Stimulated activated CD8-positive, alpha-beta memory T cell treated with anti-CD3 and anti-CD28 coated beads, Interleukin-15, amount 100 ng/mL, for 24 hours (primary cell): Measurements from ENCODE around the gene UGT1A9.

Experiments used
- DNase-seq: peaks from one replicate; pipeline ENCODE4 v3.0.0-alpha.2; 2020; ENCODE audit warnings: low read depth

The UGT1A9 gene

DNA sequence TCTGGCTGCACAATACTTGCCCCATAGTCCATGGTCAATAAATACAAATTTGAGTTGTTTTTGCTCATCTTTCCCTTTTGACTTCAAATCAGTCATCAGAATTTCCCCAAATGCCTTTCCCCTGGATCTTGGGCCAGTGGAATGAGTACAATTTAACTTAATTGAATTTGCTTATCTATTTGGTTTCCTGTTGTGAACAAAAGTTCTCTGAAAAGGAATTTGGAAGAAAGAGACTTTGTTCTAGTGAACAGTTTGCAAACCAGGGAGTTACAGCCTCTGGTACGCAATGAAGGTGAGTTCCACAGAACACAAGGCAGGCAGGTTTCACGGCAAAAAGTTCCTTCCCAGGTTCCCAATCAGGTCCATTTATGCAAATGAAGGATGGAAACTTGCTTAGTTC is 87.2 kb downstream of the UGT1A9 start:
- DNase-seq, result no peak

DNA sequence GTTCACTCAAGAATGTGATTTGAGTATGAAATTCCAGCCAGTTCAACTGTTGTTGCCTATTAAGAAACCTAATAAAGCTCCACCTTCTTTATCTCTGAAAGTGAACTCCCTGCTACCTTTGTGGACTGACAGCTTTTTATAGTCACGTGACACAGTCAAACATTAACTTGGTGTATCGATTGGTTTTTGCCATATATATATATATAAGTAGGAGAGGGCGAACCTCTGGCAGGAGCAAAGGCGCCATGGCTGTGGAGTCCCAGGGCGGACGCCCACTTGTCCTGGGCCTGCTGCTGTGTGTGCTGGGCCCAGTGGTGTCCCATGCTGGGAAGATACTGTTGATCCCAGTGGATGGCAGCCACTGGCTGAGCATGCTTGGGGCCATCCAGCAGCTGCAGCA is 88.3 kb downstream of the UGT1A9 start, which contains the start of gene UGT1A1:
Gene UGT1A1 (plus strand): TSS at position 228 of the 400 bp plus-strand sequence. CDS start 18 bp downstream, at position 246.
- DNase-seq, result no peak

DNA sequence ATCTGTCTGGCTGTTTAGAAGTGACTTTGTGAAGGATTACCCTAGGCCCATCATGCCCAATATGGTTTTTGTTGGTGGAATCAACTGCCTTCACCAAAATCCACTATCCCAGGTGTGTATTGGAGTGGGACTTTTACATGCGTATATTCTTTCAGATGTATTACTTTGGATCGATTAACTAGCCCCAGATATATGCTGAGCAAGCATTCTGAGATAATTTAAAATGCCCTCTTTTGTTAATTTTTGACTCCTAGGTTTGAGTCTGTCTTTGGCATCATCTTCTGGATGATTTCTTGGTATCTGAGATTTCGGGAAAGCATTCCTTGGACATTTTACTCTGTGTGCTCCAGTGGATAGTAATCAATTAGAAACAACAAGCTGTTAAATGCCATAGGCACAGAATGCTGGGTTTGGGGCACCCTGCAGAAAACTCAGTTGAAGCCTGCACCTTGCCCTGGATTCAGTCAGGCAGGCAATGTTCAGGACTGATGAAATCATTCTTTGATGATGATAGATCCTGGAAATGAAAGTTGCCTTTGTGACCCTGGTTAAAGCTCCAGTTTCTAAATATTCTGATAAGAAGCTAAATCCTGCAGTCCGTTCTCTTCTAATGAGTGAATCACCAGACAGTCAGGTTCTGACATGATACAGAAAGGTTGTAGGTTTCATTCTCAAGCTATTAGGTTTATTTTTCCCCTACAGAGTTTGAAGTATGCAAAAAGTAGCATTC is 89.5 kb downstream of the UGT1A9 start:
- no peak for DNase-seq

DNA sequence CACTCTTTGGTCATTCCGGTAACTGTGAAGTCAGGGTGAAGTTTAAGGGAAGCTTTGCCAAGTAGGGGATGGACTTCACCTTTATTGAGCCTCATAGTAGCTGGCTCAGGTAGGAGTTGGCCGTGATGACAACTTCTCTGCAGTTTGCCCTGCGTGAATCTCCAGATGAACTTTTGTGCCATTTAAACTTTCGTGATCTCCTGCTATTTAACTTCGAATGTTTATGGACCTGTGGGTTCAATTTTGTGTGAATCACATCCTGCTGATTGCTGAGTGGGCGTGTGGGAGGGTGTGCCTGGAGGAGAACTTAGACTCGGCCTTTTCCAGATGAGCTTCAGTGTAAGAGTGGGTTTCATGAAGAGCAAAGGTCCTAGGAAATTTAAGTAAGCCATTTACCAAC is 92.6 kb downstream of the UGT1A9 start:
- no peak for DNase-seq

DNA sequence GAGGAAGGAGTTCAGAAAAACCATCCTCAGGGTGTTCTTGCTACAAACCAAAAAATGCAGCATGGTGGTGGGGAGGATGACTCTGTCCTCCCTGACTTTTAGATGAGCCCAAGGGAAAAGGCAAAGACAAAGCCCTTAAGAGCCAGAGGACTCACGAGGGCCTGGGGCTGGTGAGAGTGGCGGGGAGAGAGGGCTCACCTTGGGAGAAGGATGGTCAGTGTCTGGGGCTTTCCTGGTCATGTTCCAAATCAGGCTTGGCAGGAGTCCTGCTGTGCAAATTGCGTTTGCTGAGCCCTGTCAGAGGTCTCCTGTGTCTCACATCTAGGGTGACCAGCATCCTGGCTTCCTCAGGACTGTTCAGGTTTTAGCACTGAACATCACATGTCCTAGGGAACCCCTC is 93.1 kb downstream of the UGT1A9 start:
- DNase-seq, result no peak

DNA sequence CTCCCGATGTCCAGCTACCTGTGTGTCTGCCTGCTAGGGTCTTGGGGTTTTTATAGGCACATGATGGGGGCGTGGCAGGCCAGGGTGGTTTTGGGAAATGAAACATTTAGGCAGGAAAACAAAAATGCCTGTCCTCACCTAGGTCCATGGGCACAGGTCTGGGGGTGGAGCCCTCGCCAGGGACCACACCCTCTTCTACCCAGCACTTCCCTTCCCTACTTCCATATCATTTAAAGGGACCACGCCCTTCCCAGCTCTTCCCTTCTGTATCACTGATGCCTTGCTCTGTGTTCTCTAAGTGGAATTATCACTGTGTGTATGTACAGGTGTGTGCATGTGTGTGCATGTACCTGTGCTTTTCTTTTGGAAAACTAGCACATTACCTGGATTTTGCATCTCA is 94.7 kb downstream of the UGT1A9 start:
- DNase-seq, result no peak

DNA sequence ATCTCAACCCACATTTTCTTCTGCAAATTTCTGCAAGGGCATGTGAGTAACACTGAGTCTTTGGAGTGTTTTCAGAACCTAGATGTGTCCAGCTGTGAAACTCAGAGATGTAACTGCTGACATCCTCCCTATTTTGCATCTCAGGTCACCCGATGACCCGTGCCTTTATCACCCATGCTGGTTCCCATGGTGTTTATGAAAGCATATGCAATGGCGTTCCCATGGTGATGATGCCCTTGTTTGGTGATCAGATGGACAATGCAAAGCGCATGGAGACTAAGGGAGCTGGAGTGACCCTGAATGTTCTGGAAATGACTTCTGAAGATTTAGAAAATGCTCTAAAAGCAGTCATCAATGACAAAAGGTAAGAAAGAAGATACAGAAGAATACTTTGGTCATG is 96.4 kb downstream of the UGT1A9 start:
- DNase-seq, result no peak

DNA sequence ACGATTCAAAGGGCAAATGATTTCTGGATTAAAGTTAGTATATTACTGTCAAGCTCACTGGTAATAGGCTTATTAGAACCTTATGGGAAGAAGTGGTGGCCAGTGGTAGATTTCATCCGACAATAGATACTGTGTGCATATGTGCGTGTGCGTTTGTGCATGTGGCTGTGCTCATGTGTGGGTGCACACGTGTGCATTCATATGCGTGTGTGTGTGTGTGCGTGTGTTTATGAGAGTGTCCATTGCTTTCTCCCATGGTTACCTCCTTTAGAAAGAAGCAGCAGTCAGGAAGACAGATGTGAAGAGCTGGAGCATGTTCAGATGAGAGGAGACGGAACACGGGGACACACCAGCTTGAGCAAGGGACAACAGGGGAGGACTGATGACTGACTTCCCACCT is 97.6 kb downstream of the UGT1A9 start:
- DNase-seq, result no peak

DNA sequence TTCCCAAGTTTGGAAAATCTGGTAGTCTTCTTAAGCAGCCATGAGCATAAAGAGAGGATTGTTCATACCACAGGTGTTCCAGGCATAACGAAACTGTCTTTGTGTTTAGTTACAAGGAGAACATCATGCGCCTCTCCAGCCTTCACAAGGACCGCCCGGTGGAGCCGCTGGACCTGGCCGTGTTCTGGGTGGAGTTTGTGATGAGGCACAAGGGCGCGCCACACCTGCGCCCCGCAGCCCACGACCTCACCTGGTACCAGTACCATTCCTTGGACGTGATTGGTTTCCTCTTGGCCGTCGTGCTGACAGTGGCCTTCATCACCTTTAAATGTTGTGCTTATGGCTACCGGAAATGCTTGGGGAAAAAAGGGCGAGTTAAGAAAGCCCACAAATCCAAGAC is 100.5 kb downstream of the UGT1A9 start:
- DNase-seq, result no peak

DNA sequence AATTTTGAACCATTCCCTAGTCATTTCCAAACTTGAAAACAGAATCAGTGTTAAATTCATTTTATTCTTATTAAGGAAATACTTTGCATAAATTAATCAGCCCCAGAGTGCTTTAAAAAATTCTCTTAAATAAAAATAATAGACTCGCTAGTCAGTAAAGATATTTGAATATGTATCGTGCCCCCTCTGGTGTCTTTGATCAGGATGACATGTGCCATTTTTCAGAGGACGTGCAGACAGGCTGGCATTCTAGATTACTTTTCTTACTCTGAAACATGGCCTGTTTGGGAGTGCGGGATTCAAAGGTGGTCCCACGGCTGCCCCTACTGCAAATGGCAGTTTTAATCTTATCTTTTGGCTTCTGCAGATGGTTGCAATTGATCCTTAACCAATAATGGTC is 100.9 kb downstream of the UGT1A9 start:
- no peak for DNase-seq

DNA sequence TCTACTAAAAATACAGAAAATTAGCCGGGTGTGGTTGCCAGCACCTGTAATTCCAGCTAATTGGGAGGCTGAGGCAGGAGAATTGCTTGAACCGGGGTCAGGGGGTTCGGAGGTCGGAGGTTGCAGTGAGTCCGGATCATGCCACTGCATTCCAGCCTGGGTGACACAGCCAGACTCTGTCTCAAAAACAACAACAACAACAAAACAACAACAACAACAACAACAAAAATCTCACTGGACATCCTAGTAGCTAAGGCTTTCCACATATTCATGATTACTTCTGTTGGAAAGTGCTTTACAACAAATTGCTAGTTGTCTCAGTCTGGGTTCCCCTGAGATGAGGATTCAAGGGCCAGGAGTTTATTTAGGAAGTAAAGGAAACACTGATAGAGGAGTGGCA is 102.2 kb downstream of the UGT1A9 start:
- no peak for DNase-seq

DNA sequence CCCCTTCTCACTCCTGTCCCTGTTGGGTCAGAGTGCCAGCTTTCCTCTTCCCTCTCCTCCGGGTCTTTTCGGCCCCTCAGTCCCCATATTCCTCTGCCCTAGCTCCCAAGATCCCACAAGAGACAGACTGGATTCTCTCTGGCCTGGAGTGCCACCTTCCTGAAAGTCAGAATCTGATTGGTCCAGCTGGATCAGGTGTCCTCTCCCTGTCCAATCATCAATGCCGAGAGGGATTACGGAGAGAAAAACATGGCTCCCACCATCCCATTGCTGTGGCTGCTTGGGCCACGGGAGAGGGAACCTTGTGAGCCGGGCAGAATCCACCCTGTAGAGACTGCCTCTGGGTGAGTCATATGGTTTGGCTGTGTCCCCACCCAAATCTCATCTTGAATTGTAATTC is 103.7 kb downstream of the UGT1A9 start:
- DNase-seq, result no peak

DNA sequence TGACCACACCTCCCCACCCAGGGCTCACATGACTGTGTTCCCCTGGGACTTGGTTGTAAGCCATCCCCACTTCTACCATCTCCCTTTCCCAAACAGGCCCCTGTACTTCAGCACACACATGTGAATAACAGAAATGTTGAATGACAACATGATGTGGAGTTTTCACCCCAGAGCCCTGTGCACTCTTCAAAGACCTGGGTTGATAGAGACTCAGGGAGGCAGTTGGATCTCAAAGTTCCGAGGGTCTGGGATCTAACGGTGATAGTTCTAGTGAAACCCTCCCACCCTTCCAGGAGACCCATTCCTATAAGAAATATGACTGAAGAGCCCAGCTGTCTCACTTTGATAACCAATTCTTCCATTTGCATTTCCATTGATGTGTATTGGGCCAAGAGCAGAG is 106.3 kb downstream of the UGT1A9 start, which contains the start of gene MROH2A:
Gene MROH2A (plus strand): TSS at position 301 of the 400 bp plus-strand sequence. CDS start 1,029 bp downstream, outside the sequence.
- no peak for DNase-seq

DNA sequence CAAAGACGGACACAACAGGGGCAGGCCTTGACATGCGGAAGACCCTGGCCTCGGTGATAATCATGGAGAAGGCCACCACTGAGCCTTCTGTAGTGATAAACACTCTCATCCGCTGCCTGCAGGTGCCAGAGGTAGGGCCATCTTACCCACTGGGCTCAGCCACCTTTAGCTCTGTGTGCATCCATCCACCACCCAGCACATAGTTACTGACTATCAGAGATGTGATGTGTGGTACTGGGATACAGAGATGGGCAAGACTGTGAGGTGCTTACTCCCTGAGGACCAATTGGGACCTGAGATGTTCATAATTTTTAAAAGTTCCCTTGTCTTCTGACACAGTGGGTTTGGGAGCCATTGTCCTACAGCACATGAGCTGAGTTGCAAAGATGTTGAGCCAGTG is 108.0 kb downstream of the UGT1A9 start:
- DNase-seq, result no peak

DNA sequence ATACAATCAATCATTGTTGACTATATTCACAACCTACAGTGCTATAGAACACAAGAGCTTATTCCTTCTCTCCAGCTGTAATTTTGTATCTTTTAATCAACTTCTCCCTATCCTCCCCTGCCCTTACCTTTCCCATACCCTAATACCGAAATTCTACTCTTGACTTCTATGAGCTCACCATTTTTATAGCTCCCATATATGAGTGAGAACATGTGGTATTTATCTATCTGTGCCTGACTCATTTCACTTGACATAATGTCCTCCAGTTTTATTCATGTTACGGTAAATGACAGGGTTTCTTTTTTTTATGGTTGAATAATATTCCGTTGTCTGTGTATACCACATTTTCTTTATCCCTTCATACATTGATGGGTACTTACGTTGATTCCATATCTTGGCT is 109.1 kb downstream of the UGT1A9 start:
- DNase-seq, result no peak

DNA sequence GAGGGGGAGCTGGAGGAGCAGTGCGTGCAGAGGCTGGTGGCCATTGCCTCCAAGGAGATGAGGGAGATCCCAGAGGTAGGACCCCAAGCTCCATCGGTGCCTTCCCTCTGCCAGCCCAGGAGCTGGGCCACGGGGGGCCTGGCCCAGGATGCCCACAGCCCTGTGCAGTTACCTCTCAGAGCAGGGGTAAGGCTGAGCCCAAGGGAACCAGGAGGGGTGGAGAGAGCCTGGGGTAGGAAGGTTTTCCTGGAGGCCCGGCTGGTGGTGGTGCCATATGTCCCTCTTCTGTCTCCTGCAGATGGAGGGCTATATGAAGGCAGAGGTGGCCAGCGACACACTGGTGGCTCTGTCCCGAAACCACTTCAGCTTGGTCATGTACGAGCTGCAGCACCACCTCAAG is 117.9 kb downstream of the UGT1A9 start:
- DNase-seq, result no peak

DNA sequence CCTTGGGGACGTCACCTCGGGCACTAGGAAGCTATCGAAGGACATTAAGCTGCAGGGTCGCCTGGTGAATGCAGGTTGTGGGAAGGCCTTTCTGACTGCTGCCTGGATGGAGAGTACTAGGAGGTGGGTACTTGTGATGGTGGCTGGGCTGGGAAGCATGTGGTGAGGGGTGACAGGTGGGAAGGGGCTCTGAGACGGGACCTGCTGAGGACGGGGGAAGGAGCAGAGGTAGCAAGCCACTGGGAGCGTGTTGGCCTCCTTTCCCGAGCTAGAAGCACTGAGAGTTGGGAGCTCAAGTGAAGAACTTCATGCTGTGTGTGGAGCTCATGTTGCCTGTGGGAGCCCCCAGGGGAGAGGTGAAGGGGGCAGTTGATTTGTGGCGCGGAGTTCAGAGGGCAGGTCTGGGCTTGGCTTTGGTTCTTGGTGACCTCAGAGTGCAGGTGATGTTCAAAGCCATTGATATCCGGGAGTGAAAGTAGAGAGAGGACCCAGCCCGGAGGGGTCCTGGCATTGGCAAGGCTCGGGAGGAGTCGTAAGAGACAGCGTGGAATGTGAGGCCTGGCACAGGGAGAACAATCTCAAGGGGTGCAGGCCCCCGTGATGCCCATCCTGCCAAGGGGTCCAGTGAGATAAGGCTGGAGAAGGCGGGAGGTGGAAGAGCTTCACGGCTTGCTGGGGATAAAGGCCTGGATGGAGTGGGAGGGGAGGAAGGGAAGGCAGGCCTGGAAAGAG is 119.6 kb downstream of the UGT1A9 start:
- DNase-seq, result no peak

DNA sequence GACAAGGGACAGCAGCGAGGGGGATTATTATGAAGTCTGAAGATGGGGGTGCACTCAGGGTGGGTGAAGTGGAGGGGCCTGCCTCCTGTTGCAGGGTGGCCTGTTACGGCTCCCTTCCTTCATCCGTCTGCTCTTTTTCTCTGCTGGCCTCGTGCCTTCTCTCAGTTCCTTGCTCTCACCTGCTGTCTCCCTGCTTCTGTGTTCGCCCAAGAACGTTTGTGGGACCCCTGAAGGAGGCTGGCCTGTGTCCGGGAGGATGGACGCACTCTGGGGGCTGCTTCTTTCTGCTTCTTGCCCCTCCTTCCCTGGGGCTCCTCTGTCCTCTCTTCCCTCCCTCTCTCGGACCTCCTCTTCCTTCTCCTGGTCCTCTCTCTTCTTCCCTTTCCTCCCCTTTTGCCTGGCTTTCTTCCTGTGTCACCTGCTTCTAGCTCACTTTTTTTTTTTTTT is 120.2 kb downstream of the UGT1A9 start:
- no peak for DNase-seq

DNA sequence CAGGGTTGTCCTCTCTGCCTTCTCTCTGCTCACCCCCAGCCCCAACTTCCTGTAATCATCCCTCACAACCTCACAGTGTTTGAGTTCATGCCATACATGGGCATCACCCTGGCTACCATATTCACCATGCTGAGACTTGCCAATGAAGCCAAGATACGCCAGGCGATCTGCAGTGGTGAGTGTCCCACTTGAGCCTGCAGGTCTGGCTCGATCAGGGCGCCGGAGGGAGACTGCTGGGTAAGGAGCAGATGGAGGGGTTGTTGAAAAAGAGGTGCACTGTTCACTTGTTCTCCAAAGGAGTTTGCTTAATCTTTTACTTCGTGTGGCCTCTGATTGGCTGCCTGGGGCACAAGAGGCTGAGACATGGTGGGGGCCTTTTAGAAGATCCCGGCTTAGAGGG is 121.0 kb downstream of the UGT1A9 start:
- DNase-seq, result no peak

DNA sequence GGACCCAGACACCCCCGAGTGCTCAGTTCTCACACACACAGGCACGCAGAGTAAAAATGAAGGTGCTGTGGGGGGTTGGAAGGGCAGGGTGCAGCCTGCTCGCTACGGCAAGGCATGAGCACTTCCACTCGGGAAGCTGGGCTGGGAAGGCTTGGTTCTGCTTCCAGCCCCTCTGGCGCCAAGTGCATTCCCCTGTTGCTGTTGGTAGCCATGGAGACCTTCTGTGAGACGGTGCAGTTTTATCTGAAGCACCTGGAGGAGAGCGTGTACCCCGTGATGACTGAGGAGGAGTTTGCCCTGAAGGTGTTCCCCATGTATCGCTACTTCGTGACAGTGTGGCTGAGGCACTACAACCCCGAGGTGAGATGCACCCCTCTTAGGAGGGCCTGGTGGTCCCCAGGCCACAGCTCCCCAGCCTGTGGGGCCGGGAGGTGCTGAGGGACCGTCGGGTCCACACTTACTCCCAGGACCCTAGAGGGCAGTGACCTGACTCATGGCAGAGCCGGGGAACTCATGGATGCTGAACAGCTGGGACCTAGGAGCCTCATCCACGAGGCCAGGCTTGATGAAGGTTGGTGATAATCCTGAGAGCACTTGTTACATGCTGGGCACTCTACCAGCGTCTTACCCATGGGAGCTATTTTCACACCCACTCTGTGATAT is 121.9 kb downstream of the UGT1A9 start:
- DNase-seq, result no peak

DNA sequence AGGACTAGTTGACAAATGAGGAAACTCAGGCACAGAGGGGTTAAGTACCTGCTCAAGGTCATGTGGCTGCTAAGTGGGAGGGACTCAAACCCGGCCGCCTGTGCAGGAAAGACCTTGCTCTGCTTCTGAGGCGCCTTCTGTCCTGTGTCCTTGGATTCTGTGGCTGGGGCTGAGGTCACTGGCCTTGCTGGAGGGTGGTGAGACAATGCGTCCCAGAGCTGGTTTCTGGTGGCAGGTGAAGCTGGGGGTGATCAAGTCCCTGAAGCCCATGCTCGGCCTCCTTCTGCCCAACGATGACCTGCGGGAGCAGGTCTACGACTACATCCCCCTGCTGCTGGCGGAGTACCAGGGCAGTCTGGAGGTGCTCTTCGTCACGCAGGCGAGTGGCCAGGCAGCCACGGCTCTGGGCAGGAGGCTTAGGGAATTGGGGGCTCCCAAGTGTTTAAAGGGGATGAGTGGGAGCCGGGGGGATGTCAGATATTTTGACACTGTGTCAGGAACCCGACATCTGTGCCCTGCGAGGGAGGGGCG is 122.5 kb downstream of the UGT1A9 start:
- no peak for DNase-seq

DNA sequence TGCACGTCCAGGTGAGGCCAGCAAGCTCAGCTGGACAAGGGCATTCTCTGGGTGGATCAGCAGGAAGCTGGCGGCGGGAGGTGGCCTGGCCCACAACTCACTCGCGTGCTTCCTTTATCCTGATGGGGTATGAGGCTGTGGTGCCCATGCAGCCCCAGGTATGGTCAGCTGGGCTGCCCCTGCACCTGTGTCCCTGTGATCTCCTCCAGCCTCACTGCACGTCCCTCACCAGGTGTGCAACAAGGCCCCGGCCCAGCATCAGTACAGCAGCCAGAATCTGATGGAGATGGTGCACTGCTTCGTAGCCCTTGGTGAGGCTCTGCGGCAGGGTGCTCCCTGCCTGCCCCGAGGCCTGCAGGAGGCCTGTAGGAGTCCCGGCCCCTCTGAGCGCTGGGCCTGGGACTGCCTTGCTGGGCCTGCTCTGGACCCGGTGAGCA is 124.1 kb downstream of the UGT1A9 start:
- no peak for DNase-seq

DNA sequence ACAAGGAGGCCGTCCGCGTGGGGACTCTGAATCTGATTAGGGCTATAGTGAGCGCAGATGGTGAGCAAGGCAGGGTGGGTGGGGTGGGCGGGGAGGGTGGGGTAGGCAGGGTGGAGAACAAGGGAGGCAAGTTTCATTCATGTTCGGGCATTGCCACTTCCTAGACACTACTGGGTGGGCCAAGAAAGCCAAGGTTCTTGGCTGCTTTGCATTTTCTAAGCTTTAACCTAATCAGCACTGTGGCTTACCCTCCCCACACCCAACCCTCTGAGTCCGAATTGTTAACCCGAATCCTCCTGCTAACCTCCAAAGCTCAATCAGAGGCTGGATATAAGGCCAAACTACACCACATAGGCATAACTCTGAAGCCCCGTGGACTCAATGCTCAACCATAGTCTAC is 124.6 kb downstream of the UGT1A9 start:
- DNase-seq, result no peak
